ENCODE results near the gene SLAIN2.

GRCh38 chr4:48329976-48330375 is 11.4 kb upstream of the SLAIN2 start:
- TF ChIP-seq CTCF (IDR thresholded peaks at IDR 0.05) (no peak), POLR2A (IDR thresholded peaks at IDR 0.05) (no peak), POLR2AphosphoS5 (IDR thresholded peaks at IDR 0.05) (no peak), EP300 (IDR thresholded peaks at IDR 0.05; ENCODE audit: low read depth) (no peak)

All from transverse colon (tissue), 4 donors.